Stimulated activated CD4-positive, alpha-beta T cell treated with anti-CD3 and anti-CD28 coated beads, Interleukin-12 subunit alpha, Interleukin-12 subunit beta, amount 100 ng/mL, for 48 hours (primary cell): ENCODE measurements around the gene DRAXIN.
A peak's percentile ranks its signal among the peaks of the same experiment; 100 is the strongest.

Source experiments
- DNase-seq, 3 donors: peaks; one replicate each; pipeline ENCODE4 v3.0.0-alpha.2; 2020; ENCODE audit warnings: low read depth in 2 of 3, low spot score in 1 of 3

The DRAXIN gene

DNA sequence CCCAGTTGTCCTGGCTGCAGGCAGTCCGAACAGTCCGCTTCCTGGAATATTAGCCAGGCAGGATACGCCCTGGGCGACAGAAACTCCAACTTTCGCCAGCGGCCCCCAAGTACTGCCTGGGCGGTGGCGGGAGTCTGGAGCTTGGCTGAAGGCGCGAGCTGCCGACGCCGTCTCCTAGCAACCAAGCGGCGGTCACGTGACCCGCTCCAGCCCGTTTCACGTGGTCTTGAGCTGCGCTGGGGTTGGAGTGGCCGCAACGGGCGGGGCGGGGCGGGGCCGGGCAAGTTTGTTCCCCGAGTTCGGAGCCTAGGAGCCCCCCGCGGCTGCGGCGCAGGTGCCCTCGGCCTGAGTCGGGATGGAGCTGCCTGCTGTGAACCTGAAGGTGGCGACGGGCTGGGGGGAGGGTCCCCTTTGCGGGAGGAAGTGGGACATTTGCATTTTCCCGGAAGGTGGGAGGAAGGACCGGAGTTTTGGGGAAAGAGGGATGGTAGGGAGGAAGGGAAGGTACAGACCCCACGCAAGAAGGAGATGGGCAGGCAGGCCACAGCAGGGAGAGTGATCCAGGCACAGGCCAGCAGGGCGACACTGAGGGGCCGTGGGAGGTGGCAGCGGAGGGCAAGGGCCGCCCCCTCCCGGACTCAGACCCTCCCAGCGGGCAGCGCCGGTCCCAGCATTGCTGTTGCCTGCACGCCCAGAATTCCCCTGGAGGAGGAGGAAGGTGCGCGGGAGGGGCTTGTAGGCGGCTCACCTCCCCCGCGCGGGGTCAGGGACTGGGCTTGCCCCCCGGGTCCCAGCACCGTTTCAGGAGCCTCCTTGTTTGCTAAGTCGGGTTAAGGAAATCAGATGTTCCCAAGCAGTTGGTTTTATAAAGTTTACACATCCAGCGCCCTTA, 44.6 kb downstream of the DRAXIN start, which contains the start of gene AGTRAP:
AGTRAP (plus strand) TSS at position 283 of the 892 bp plus-strand sequence; CDS start at position 356, 73 bp downstream.
- DNase-seq: peak; percentile 80 to 90 (median 85)

DNA sequence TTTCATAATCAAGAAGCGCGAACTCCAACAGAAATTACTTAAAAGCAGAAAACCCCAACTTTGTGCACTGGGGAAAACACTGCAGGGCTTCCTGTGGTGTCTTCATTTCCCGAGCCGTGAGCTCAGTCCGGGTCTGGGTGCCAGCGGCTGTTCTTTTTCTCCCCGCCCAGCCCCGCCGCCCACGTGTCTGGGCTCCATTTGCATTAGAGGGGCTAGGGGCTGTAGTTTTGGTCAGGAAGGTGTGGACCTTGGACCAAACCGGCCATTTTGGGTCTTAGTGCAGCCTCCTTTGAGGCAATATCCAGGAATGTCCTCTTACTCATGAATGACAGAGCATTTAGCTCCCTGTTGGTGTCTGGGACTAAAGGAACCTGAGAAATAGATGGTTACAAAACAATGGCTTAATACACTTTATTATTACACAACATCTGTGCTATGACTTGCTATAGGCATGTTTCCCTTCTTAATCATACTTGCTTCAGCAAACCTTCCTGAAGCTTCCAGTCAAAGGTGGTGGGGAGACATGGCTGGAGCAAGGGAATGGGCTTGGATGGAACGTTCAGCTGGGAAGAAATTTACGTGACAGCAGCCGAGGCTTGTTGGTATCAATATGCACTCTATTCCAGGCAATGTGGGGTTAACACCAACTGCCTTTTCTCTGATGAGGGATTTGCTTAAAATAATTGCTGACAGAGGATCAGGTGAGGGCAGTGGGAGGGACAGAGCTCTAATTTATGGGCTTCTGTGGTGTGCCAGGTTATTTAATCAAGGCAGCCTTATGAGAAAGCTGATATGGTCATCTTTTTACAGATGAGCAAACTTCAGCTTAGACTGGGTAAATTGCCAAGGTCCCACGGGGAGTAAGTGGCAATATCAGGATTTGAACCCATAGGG, 45.5 kb downstream of the DRAXIN start:
- peak in 2 of 3 donors; percentile 14 to 20 for DNase-seq

DNA sequence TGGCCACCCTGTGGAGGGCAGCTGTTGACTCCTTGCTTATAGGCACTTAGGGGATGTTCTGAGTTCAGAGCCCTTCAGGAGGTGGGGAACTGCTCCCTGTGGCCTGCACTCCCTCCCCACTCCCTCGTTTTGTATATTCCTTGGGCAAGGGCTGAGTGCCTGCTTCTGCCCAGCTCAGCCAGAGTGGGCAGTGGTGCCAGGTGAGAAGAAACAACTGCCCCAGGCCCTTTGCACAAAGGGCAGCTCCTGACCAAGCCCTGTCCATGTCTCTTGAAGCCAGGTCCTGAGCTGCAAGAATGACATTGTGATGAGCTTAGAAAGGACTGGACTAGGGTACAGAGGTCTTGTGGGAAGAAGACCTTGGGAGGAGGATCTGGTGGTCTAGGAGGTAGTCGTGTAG, 46.6 kb downstream of the DRAXIN start:
- no peak for DNase-seq

DNA sequence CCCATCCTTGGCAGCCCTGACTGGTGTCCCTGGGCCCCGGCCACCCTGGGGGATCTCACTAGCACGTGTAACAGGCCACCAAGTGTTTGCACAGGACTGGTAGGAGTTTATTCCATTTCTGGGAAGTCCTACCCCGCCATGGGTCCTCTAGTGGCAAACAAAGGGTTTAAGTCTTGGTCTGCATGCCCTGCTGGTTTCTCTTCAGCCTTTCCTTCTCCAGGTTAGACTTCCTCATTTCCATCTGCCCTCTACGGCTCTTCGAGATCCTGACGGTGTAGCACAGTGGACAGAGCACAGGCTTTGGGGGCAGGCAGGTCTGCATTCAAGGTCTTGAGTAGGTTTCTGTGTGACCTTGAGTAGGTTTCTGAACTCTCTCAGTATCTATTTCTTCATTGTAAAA, 47.3 kb downstream of the DRAXIN start:
- no peak for DNase-seq

DNA sequence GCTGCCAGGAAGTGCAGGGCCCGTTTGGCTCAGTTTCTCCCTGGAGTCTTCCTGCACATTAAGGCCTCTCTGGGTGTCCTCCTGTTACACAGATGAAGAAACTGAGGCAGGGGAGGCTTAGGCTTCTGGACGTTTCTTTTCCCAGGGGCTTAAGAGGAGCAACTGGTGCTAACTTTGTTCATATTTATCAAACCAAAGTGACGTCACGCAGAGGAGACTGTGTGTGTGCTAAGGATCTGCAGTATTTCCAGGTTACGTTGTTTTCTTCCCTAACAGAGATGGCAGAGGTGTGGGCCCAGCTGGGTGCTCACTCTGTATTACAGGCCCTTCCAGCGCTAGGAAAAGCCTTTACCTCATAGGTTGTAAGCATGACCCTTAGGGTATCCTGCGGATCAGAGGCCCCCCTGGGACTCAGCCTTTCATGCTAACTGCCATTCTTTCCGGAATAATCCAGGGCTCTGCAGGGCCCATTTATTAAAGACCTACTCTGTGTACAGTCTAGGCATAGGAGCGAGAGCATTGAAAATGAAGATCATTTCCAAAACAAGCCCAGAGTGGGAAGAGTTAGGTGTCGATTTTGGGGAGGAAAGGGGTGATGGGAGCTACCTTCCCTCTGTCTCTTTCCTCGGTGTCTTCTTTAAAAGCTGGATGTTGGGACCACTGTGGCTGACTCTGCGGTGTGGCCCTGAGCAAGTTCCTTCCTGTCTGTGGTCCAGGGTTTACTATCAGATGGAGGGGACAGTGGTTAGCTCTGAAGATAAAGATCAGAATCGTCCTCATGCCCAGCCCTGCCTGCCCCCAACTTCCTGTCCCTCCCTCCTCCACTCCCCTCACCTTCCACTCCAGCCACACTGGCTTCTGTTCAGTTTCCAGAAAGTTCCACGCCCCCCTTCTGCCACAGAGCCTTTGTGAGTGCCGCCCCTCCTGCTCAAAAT, 49.0 kb downstream of the DRAXIN start:
- DNase-seq: no peak

DNA sequence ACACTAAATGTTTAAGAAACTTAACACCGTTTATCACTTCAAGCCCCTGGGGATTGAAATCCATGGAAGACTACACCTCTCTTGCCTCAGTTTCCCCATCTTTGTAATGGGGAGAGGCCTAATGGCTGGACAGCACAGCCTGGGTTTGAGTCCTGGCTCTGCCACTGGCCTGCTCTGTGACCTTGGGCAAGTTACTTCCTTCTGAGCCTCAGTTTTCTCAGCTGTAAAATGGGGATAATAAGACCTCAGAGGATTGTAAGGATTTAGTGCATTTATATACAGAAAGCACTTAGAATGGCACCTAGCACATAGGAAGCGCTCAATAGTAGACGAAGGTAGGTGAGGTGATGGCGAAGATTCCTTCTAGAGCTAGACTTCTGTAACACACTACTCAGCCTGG, 50.0 kb downstream of the DRAXIN start:
- no peak for DNase-seq

DNA sequence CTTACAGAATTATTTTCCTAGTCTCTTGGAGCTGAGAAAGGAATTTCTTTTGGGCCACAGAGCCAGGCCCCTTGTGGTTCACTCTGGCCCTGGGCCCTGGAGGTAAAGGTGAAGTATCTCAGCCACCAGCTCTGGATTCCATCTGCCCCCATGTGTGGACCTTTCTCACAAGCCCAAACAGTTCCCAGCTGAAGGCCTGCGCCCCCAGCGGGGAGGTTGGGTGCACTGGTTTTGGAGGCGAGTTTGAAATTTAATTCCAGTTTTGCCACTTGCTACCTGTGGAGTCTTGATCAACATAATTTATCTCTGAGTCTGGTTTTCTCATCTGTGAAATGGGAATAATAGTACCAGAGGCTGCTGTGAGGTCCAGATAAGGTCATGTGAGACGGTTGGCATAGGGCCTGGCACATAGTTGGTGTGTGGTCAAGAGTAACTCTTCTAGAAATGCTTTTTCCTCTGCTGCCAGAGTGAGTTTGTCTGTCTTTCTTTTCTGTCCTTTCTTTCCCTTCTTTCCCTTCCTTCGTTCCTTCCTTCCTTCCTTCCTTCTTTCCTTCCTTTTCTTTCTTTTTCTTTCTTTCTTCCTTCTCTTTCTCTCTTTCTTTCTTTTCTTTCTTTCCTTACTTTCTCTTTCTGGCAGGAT, 50.5 kb downstream of the DRAXIN start:
- DNase-seq: no peak

DNA sequence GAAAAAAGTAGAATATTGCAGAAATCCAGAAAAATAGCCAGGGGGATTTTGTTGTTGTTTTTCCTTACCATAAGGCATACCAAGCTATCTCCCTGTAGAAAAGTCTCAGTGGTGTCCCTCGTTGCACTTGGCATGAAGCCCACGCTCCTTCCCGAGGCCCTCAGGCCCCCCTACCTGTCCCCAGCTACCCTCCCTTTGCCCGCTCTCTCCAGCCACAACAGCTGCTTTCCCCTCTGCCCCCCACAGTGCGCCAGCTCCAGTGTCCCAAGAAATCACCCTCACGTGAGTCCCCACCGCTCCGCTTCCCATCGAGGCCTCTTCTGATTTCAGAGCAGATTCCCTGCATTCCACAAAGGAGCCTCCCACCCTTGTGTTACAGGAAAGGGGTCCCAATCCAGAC, 52.8 kb downstream of the DRAXIN start:
- DNase-seq: no peak

DNA sequence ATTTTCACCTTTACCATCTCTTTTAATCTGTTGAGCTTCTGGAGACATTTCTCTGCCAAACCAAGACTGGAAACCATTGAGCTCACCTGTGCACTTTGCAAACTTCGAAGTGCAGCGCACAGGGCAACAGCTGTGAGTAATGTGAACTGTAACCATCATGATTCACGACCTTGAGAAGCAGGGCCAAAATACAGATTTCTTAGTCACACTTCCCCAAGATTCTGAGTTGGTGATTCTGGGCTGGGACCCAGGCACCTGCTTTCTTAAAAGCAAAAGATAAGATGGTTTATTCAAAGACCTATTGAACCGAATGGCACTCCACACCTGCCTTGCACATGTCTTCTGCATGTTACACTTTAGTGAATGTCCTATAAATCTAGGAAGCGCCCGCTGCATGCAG, 54.6 kb downstream of the DRAXIN start:
- no peak for DNase-seq

DNA sequence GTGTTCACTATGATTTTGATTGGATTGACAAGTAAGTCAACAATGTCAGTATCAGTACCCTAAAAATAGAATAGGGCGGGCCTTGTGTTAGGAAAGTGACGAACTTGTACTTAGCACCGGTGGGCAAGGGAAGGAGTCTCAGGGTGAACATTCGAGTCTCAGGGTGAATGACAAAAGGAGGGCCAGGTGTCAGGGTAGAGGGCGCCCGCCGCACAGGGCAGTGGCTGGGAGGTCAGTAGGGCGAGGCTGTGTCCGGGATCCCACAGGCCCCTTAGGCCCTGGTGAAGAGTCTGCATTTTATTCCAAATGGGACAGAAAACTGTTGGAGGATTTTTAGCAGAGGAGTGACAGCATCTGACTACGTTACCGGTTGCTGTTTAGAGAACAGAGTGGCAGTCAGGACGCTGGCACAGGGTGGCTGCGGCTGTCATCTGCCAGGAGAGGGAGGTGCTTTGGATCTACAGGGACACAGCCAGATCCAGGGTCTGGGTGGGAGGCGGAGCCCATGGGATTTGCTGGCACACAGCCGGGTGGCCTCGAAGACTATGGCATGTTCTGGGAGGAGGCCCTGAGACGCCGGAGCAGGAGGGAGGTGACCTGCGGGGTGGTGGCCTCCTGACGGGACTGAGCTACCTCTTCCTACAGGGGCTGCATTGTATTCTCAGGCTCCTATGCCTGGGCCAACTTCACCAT, 55.4 kb downstream of the DRAXIN start:
- DNase-seq: no peak

DNA sequence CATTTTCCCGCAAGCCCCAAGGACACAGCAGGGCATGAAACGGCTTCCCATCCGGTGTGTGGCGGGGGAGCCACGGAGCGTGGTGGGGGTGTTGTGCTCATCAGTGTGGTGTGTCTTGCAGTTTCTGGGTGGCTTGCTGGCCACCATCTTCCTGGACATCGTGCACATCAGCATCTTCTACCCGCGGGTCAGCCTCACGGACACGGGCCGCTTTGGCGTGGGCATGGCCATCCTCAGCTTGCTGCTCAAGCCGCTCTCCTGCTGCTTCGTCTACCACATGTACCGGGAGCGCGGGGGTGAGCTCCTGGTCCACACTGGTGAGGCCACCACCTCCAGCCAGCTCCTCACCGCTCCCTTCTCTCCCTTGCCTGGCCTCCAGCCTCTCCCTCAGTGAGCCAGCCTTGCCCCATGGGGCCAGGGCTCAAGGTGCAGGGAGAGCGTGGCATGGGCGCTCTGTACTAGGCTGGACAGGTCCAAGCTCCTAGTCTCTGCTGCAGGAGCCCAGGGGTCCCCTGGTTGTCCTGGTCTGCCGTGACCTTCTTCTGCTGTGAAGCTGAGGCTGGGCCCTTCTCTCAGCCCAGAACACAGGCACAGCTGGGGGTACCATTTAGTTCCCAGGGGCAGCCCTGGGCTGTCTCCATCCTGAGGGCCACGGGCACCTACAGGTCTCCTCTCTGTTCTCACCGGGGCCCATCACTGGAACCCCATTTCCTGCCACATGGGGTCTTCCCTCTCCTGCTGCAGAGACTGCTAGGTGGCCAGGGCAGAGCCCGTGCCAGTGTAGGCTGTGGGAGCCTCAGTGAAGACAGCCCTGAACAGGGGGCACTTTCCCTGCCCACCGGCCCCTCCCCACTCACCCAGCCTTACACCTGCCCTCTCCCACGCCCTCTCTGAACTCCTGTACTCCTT, 57.0 kb downstream of the DRAXIN start:
- DNase-seq: no peak

DNA sequence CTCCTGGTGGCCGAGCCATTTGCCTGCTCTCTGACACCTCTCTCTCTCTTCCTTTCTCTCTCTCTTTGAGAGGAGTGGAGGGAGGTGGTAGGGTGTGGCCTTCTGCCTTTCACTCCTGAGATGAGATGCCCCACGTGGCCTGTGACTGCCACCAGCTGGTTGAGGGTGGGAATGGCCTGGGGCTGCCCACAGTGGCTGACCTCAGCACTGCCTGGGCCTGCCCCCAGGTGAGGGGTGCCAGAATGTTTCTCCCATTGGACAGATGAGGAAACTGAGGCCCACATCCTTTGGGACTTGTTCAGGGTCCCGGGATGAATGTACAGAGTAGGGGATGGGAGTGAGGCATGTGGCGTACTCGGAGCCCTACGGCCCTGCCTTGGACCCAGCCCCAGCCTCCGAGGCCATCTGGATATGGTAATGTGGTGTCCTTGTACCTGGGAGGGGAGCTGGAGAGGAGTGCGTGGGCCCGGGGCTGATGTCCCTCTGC, 57.7 kb downstream of the DRAXIN start:
- DNase-seq: peak in 1 of 3 donors; percentile 40

DNA sequence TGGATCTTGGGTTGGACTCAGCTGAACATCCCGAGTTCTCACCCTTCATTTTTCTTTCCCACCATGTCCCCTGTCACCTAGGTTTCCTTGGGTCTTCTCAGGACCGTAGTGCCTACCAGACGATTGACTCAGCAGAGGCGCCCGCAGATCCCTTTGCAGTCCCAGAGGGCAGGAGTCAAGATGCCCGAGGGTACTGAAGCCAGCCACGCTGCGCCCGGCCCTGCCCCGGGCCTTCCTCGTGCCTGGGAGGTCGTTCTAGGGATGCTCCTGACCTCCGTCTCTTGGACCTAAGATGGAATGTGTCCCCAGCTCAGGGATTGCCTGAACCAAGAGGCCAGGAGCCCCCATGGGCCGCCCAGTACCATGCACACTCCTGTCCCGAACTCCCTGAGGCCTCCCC, 58.5 kb downstream of the DRAXIN start:
- DNase-seq: no peak

DNA sequence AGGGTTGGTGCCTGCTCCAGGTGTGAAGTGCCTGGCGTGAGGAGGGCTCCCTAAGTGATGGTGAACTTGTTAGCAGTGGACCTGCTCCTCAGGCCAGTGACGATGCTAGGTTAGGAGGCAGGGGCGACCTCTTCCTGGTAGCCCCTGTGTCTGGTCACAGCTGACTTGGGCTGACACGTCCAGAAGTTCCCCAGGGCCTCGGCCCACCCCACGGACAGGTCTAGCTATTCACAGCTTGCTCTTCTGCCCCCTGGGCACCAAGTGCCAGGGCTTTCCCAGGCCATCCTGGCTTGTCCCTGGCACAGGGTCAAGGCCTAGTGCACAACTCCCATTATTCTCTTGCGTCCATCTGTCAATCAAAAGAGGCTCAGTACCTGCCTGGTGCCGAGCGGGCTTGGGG, 59.6 kb downstream of the DRAXIN start:
- DNase-seq: no peak

DNA sequence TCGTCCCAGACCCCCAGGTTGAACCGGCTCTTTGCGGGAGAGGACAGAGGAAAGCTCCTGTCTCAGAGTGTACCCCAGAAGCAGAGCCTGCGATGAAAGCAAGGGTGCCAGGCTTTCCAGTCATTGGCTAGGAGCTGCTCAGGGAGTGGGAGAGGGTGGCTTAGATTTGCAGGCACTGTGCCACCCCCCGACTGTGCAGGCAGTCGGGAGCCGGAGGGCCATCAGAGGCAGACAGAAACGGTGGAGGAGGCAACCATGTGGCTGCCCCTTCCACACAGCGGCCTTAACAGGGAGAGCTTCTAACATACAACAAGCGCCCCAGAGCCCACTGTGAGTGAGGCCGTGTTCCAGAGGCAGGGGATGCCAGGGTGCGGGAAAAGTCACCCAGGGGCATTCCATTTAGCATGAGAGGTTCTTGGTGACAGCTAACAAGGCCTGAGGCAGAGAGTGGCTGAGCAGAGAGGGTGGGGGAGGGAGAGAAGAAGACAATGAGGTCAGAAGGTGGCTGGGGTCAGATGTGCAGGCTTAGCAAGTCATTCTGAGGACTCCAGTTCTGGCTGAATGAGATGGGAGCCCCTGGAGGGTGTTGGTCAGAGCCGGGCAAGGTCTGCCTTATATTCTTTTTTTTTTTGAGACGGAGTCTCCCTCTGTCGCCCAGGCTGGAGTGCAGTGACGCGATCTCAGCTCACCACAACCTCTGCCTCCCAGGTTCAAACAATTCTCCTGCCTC, 61.0 kb downstream of the DRAXIN start:
- DNase-seq: no peak

DNA sequence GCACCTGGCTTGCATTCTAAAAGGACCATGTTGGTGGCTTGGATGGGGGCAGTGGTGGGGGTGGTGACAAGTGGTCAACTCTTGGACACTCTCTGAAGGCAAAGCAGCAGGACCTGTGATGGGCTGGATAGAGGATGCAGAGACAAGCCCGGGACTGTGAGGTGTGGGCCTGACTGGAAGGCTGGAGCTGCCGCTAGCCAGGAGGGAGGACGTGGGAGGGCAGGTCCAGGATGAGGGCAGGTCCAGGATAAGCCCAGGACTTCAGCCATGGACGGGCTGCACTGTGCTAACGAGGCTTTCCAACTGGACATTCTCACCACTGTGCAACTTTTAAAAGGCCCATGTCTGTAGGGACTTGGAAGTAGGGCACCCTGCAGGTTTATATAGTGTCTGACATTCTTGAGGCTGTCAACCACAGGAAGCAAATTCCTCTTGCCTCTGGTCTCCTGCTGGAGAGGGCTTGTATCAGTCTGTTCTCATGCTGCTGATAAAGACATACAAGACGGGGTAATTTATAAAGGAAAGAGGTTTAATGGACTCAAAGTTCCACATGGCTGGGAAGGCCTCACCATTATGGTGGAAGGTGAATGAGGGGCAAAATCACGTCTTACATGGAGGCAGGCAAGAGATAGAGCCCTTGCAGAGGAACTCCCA, 62.2 kb downstream of the DRAXIN start:
- DNase-seq: no peak

DNA sequence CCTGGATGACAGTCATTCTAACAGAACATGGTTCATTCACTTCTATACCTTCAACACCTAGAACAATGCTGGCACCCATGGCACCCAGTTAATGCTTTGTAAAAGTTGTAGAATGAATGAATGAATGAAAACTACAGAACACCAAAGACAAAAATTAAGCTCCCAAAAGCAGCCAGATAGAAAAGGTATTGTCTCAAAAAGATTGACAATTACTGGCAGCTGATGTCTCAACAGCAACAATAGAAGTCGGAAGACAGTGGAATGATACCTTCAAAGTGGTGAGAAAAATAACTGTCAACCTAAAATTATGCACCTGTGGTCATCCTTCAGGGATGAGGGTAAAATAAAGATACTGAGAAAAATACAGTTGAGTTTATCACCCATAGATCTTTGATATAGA, 65.5 kb downstream of the DRAXIN start:
- DNase-seq: no peak
